Immature natural killer cell (primary cell): Measurements from ENCODE around the gene ZBP1. TPM values are rescaled to one million over a fixed set of nuclear protein-coding genes. Genes with fewer than 3 reads are reported as not detected.
A peak's percentile ranks its signal among the peaks of the same experiment; 100 is the strongest.

Experiments used
- DNase-seq, 3 donors: peaks; one replicate each; pipeline ENCODE4 v3.0.0; 2022; ENCODE audit warnings: mixed read lengths in 1 of 3
- H3K27ac Mint-ChIP-seq, 6 donors: one replicate each; pipeline ENCODE4 v1.8.0; 2020; ENCODE audit warnings: mixed read lengths in 6 of 6, mild to moderate bottlenecking in 5 of 6, inconsistent platforms in 4 of 6, moderate library complexity in 3 of 6
- H3K27me3 Mint-ChIP-seq, 3 donors: one replicate each; pipeline ENCODE4 v1.8.0; 2020 to 2021; ENCODE audit warnings: low read depth in 3 of 3, mild to moderate bottlenecking in 3 of 3, mixed read lengths in 3 of 3, moderate library complexity in 3 of 3, inconsistent platforms in 1 of 3
- H3K36me3 Mint-ChIP-seq, 3 donors: one replicate each; pipeline ENCODE4 v1.8.0; 2020; ENCODE audit warnings: mixed read lengths in 3 of 3, inconsistent platforms in 2 of 3, mild to moderate bottlenecking in 2 of 3
- H3K4me1 Mint-ChIP-seq, 2 donors: one replicate each; pipeline ENCODE4 v1.8.0; 2020; ENCODE audit warnings: inconsistent platforms in 2 of 2, mild to moderate bottlenecking in 2 of 2, mixed read lengths in 2 of 2, moderate library complexity in 1 of 2
- H3K4me3 Mint-ChIP-seq, 5 donors: one replicate each; pipeline ENCODE4 v1.8.0; 2020; ENCODE audit warnings: mild to moderate bottlenecking in 5 of 5, mixed read lengths in 5 of 5, inconsistent platforms in 3 of 5, moderate library complexity in 3 of 5
- H3K9me3 Mint-ChIP-seq, 6 donors: one replicate each; pipeline ENCODE4 v1.8.0; 2020; ENCODE audit warnings: mild to moderate bottlenecking in 6 of 6, mixed read lengths in 6 of 6, inconsistent platforms in 4 of 6, moderate library complexity in 3 of 6
- polyA plus RNA-seq, 3 donors: library from polyadenylated mRNA; unstranded; fragments of 300-500 nt; fragmentation: Illumina TruSeq; gene quantifications; one replicate each; pipeline ENCODE4 v1.2.3, GENCODE V29; 2021

The ZBP1 gene
- polyA plus RNA-seq, 3 donors from 2014 or later: 29.0 to 43.5 (median 32.2) TPM

DNA sequence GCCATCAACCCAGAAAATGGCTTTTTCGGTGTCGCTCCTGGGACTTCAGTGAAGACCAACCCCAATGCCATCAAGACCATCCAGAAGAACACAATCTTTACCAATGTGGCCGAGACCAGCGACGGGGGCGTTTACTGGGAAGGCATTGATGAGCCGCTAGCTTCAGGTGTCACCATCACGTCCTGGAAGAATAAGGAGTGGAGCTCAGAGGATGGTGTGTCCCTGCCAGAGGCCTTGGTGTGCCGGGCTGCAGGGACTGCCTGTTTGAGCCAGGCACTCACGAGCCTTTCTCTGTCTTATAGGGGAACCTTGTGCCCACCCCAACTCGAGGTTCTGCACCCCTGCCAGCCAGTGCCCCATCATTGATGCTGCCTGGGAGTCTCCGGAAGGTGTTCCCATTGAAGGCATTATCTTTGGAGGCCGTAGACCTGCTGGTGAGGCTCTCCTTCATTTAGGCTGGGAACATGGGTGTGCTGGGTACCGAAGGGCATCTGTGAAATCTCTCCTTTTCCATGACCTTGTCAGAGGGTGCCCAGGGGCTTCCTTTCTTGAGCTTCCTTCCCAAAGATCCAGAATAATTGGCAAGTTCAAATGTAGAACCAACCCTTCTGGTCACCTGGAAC, 55.9 kb downstream of the ZBP1 start:
- H3K27me3 Mint-ChIP-seq: peaks cover 5 to 8% (median 6%) of the 10 kb centered on the region in 3 donors
- no peaks in the 10 kb centered on the region for H3K9me3 Mint-ChIP-seq
- H3K36me3 Mint-ChIP-seq: no peaks in the 10 kb centered on the region
- no peaks in the 10 kb centered on the region for H3K4me1 Mint-ChIP-seq
- H3K4me3 Mint-ChIP-seq: no peak overlapping the region
- DNase-seq: no peak
- H3K27ac Mint-ChIP-seq: no peak overlapping the region

DNA sequence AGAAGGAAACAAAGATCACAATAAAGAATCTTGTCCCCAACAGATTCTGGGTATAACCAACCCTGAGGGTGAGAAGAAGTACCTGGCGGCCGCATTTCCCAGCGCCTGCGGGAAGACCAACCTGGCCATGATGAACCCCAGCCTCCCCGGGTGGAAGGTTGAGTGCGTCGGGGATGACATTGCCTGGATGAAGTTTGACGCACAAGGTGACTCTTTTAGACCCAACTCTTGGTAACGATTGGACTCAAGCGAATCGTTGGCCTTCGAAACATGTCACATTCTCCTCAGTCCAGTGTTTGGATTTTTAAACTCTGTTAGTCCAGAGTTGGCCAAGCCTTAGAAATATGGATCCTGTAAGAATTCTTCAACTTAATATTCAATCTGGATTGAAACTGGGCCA, 56.7 kb downstream of the ZBP1 start:
- Mint-ChIP-seq H3K4me3 (no peak overlapping the region), H3K4me1 (no peaks in the 10 kb centered on the region), H3K9me3 (no peaks in the 10 kb centered on the region), H3K36me3 (no peaks in the 10 kb centered on the region), H3K27me3 (peaks cover 3 to 6% (median 5%) of the 10 kb centered on the region in 3 donors), H3K27ac (no peak overlapping the region)
- no peak for DNase-seq

- Mint-ChIP-seq H3K27me3 (peaks cover 0 to 6% (median 2%) of the 10 kb centered on the region in 3 donors), H3K36me3 (no peaks in the 10 kb centered on the region), H3K9me3 (no peaks in the 10 kb centered on the region), H3K4me1 (no peaks in the 10 kb centered on the region), H3K4me3 (no peak overlapping the region), H3K27ac (no peak overlapping the region)
- DNase-seq: no peak
These were observed 57.4 kb downstream of the ZBP1 start for GRCh38 chr20:57562541-57563465.

DNA sequence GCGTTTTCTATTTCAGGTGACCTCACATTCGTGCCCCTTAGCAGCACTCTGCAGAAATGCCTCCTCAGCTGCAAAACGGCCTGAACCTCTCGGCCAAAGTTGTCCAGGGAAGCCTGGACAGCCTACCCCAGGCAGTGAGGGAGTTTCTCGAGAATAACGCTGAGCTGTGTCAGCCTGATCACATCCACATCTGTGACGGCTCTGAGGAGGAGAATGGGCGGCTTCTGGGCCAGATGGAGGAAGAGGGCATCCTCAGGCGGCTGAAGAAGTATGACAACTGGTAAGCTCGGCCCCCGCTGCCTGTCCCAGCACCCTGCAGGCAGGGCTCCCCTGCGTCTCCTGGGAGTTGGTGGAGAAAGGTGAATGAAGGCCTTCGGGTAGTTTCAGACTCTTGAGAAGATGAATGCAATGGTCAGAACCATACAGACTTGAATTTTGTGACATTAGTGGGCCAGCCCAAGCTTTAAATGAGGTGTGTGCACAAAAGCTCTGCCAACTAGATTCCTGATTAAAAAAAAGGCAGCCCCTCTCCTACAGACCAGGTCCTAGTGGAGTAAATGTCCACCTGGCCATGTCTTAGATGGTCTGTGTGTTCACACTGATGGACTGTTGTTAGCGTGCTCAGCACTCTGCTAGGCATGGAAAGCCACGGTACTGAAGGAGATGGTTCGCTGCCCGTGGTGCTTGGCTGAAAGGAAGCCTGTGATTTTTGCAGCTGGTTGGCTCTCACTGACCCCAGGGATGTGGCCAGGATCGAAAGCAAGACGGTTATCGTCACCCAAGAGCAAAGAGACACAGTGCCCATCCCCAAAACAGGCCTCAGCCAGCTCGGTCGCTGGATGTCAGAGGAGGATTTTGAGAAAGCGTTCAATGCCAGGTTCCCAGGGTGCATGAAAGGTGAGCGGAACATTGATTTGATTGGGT, 58.6 kb downstream of the ZBP1 start:
- no peak for DNase-seq
- Mint-ChIP-seq H3K27ac (no peak overlapping the region), H3K27me3 (peaks cover 3 to 8% (median 4%) of the 10 kb centered on the region in 3 donors), H3K4me1 (no peaks in the 10 kb centered on the region), H3K9me3 (no peaks in the 10 kb centered on the region), H3K36me3 (no peaks in the 10 kb centered on the region), H3K4me3 (no peak overlapping the region)

- no peak for DNase-seq
- Mint-ChIP-seq H3K4me1 (no peaks in the 10 kb centered on the region), H3K27me3 (peaks cover 4 to 15% (median 7%) of the 10 kb centered on the region in 3 donors), H3K36me3 (no peaks in the 10 kb centered on the region), H3K4me3 (no peak within 1 kb of the TSS), H3K27ac (no peak within 1 kb of the TSS), H3K9me3 (no peaks in the 10 kb centered on the region)
These were observed 59.5 kb downstream of the ZBP1 start, which contains the start of gene PCK1 for GRCh38 chr20:57560554-57561355. PCK1 (plus strand) TSS chr20:57561110; CDS start chr20:57561412, 302 bp downstream.

DNA sequence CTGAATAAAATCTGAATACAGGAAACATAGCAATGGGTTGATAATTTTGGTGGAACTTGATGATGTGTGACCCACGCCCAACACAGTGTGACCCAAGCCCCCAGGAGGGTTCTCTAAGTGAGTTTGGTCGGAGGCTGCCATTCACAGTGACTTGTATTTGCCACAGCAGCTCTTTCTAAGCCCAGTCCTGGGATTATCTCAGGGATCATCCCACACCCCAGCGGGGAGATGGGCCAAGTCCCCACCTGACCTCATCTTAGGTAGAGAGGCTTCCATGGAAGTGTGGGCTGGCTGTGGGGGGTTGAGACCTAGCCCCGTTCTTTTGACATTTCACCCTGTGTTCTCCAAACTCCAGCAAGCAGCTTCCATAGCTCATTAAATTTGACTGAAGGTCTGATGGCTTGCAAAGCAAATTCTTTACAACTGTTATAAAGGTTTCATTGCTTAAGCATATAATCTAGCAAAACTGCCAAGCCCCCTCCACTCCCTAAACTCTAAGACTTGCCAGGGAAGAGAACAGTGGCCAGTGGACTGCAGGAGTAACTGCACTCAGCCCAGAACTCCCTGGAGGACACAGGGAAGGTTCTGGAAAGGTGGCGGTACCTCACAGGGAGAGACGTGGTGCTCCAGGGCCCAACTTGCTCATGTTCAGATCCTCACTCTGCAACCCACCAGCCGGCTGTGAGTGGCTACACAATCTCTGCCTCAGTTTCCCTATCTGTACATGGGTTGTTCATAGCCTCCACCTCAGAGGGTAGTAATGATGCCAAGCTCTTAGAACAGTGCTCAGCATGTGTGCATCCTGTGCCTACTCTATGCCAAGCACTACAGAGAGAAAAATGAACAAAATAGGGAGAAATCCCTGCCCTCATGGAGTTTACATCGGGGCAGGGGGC, 60.3 kb downstream of the ZBP1 start:
- Mint-ChIP-seq H3K9me3 (no peaks in the 10 kb centered on the region), H3K4me1 (no peaks in the 10 kb centered on the region), H3K27ac (no peak overlapping the region), H3K27me3 (peaks cover 4 to 15% (median 7%) of the 10 kb centered on the region in 3 donors), H3K4me3 (no peak overlapping the region), H3K36me3 (no peaks in the 10 kb centered on the region)
- no peak for DNase-seq

DNA sequence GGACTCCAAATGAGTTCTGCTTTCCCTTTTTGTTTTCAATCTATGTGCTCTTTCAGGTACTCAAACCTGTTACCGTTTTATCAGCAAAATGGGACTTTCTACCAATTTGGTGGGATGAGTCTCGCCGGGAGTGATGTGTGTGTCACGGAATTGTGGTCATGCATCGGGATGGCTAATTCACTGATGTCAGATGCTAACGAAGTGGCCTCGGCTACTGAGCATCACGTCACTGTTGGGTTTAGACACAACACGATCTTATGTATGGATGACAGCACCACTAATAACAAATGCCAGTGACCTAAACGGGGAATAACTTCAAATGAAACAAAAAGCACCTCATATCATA, 61.0 kb downstream of the ZBP1 start:
- no peak overlapping the region for H3K27ac Mint-ChIP-seq
- H3K4me1 Mint-ChIP-seq: no peaks in the 10 kb centered on the region
- DNase-seq: no peak
- H3K4me3 Mint-ChIP-seq: no peak overlapping the region
- H3K9me3 Mint-ChIP-seq: no peaks in the 10 kb centered on the region
- no peaks in the 10 kb centered on the region for H3K36me3 Mint-ChIP-seq
- peaks cover 4 to 15% (median 7%) of the 10 kb centered on the region in 3 donors for H3K27me3 Mint-ChIP-seq

GRCh38 chr20:57558614-57559288, 61.5 kb downstream of the ZBP1 start:
- Mint-ChIP-seq H3K36me3 (no peaks in the 10 kb centered on the region), H3K4me3 (no peak overlapping the region), H3K27ac (no peak overlapping the region), H3K9me3 (no peaks in the 10 kb centered on the region), H3K27me3 (peaks cover 4 to 15% (median 7%) of the 10 kb centered on the region in 3 donors), H3K4me1 (no peaks in the 10 kb centered on the region)
- no peak for DNase-seq

DNA sequence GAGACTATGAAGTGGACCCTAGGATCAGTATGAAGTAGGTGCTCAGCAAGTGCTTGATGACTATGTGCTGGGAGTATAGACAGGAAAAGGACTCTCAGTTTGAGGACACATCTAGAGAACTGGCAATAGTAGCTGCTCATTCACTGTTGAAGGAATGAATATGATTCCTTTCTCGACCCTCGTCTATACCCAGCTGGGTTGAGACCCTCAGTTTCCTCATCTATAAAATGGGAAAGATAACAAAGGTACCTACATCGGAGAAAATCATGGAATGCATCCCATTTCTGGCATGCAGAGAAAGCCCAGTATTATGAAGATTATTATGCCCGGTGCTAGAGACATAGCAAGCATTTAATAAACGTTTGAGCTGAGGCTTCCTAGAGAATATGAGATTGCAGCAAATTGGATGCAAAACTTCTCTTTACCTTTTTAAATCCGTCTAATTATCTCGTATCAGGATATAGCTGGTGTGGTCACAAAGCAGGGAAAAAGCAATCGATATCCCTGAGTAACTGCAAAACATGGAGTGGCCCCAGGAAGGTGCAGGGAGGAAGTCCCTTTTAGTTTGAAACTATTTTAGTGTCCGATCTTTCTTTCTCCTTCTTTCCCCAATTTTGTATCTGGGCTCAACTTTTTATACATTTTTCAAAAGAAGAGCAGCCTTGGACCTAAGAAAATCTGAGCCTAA, 62.2 kb downstream of the ZBP1 start:
- Mint-ChIP-seq H3K4me1 (no peaks in the 10 kb centered on the region), H3K27ac (peak overlapping the region in 1 of 6 donors; percentile 30), H3K4me3 (no peak overlapping the region), H3K27me3 (peaks cover 4 to 15% (median 7%) of the 10 kb centered on the region in 3 donors), H3K36me3 (no peaks in the 10 kb centered on the region), H3K9me3 (no peaks in the 10 kb centered on the region)
- no peak for DNase-seq

- Mint-ChIP-seq H3K4me1 (no peaks in the 10 kb centered on the region), H3K36me3 (no peaks in the 10 kb centered on the region), H3K27ac (no peak overlapping the region), H3K27me3 (peaks cover 4 to 17% (median 8%) of the 10 kb centered on the region in 3 donors), H3K4me3 (no peak overlapping the region), H3K9me3 (no peaks in the 10 kb centered on the region)
- no peak for DNase-seq
These were observed 63.3 kb downstream of the ZBP1 start for GRCh38 chr20:57556980-57557274.

GRCh38 chr20:57555457-57556184, 64.6 kb downstream of the ZBP1 start:
- H3K27me3 Mint-ChIP-seq: peaks cover 4 to 15% (median 13%) of the 10 kb centered on the region in 3 donors
- no peak overlapping the region for H3K4me3 Mint-ChIP-seq
- no peaks in the 10 kb centered on the region for H3K36me3 Mint-ChIP-seq
- no peaks in the 10 kb centered on the region for H3K9me3 Mint-ChIP-seq
- H3K27ac Mint-ChIP-seq: no peak overlapping the region
- H3K4me1 Mint-ChIP-seq: no peaks in the 10 kb centered on the region
- DNase-seq: no peak
